Measurements from ENCODE around the gene DPYD.

DNA sequence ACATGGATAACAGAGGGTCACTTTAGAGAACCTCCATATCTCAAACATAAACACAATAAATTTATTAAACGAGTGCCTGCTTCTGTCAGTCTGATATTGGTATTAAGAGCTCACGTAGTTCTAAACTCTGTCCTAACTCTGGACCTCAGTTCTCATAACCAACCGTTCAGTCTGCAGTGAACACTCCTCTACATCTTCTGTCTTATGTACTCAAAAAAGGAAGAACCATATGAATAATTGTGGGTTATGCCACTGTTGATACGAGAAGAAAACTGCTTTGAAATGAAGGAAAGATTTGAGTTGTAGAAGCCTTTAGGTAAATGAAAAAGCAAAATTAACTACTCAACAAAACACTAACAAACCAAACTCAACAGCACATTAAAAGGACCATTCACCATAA, 53.7 kb downstream of the DPYD start:
- TF ChIP-seq, protein P1, sequence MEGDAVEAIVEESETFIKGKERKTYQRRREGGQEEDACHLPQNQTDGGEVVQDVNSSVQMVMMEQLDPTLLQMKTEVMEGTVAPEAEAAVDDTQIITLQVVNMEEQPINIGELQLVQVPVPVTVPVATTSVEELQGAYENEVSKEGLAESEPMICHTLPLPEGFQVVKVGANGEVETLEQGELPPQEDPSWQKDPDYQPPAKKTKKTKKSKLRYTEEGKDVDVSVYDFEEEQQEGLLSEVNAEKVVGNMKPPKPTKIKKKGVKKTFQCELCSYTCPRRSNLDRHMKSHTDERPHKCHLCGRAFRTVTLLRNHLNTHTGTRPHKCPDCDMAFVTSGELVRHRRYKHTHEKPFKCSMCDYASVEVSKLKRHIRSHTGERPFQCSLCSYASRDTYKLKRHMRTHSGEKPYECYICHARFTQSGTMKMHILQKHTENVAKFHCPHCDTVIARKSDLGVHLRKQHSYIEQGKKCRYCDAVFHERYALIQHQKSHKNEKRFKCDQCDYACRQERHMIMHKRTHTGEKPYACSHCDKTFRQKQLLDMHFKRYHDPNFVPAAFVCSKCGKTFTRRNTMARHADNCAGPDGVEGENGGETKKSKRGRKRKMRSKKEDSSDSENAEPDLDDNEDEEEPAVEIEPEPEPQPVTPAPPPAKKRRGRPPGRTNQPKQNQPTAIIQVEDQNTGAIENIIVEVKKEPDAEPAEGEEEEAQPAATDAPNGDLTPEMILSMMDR (IDR thresholded peaks at IDR 0.05; ENCODE audit: low read length) = no peak
- TF ChIP-seq EZH2 (optimal IDR thresholded peaks at IDR 0.05; ENCODE audit: low read depth, low read length) = no peak
